ENCODE results near the gene PXMP2.

Gene PXMP2

DNA sequence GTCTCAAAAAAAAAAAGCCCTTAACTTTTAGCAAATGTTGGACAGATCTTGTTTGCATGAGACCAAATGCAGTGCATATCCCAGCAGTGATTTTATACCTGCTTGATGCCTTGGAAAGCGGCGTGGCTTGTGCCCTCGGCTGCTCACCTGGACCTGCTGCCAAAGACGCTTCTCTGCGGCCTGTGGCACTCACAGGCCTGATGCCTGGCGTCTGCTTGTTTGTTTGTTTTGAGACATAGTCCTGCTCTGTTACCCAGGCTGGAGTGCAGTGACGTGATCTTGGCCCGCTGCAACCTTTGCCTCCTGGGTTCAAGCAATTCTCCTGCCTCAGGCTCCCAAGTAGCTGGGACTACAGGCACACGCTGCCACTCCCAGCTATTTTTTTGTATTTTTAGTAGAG lies 28.5 kb downstream of the PXMP2 start:
- no peaks in the 10 kb centered on the region for H3K27me3 ChIP-seq (replicated peaks)
- no peak for DNase-seq
- in situ Hi-C loops (cut with HindIII; ENCODE audit: low pct_ligation_motif_present, low sequenced_read_pairs) = no loop called here
- TF ChIP-seq, protein P1, sequence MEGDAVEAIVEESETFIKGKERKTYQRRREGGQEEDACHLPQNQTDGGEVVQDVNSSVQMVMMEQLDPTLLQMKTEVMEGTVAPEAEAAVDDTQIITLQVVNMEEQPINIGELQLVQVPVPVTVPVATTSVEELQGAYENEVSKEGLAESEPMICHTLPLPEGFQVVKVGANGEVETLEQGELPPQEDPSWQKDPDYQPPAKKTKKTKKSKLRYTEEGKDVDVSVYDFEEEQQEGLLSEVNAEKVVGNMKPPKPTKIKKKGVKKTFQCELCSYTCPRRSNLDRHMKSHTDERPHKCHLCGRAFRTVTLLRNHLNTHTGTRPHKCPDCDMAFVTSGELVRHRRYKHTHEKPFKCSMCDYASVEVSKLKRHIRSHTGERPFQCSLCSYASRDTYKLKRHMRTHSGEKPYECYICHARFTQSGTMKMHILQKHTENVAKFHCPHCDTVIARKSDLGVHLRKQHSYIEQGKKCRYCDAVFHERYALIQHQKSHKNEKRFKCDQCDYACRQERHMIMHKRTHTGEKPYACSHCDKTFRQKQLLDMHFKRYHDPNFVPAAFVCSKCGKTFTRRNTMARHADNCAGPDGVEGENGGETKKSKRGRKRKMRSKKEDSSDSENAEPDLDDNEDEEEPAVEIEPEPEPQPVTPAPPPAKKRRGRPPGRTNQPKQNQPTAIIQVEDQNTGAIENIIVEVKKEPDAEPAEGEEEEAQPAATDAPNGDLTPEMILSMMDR (IDR thresholded peaks at IDR 0.05; ENCODE audit: low read depth, low read length, missing control alignments) = no peak
- peaks cover 33% of the 10 kb centered on the region for H3K36me3 ChIP-seq (replicated peaks)
- H3K27ac ChIP-seq = no peak overlapping the region
- no peak overlapping the region for H3K4me3 ChIP-seq (ENCODE audit: low read depth, low read length)

GRCh38 chr12:132716356-132716755 lies 29.0 kb downstream of the PXMP2 start:
- no peak overlapping the region for H3K4me3 ChIP-seq (ENCODE audit: low read depth, low read length)
- TF ChIP-seq, protein P1 (IDR thresholded peaks at IDR 0.05; ENCODE audit: low read depth, low read length, missing control alignments) = no peak
- H3K27me3 ChIP-seq (replicated peaks) = no peaks in the 10 kb centered on the region
- no peak overlapping the region for H3K27ac ChIP-seq
- in situ Hi-C loops (cut with HindIII; ENCODE audit: low pct_ligation_motif_present, low sequenced_read_pairs) = no loop called here
- no peak for DNase-seq
- H3K36me3 ChIP-seq (replicated peaks) = peaks cover 38% of the 10 kb centered on the region

DNA sequence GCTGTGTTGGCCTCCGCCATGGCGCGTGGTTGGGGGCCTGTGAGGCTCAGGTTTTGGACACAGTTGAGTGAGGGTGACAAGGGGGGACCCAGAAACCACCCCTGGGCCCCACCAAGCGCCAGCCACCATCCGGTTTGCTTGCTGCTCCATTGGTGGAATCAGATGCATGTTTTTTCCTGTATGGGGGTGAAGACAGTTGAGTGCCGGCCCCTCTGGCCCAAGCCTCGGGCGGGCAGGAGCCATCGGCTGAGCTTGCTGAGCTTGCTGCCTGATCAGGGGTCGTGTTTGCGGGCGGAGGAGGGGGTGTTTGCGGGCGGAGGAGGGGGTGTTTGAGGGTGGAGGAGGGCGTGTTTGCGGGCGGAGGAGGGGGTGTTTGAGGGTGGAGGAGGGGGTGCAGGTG lies 29.6 kb downstream of the PXMP2 start:
- no peaks in the 10 kb centered on the region for H3K27me3 ChIP-seq (replicated peaks)
- in situ Hi-C loops (cut with HindIII; ENCODE audit: low pct_ligation_motif_present, low sequenced_read_pairs) = no loop called here
- no peak overlapping the region for H3K27ac ChIP-seq
- TF ChIP-seq, protein P1 (IDR thresholded peaks at IDR 0.05; ENCODE audit: low read depth, low read length, missing control alignments) = no peak
- no peak overlapping the region for H3K4me3 ChIP-seq (ENCODE audit: low read depth, low read length)
- no peak for DNase-seq
- H3K36me3 ChIP-seq (replicated peaks) = peaks cover 40% of the 10 kb centered on the region

GRCh38 chr12:132717531-132718387 lies 30.4 kb downstream of the PXMP2 start:
- DNase-seq = no peak
- Histone ChIP-seq H3K27me3 (replicated peaks) (no peaks in the 10 kb centered on the region), H3K4me3 (ENCODE audit: low read depth, low read length) (no peak overlapping the region), H3K36me3 (replicated peaks) (peaks cover 46% of the 10 kb centered on the region), H3K27ac (no peak overlapping the region)
- TF ChIP-seq, protein P1 (IDR thresholded peaks at IDR 0.05; ENCODE audit: low read depth, low read length, missing control alignments) = no peak
- in situ Hi-C loops (cut with HindIII; ENCODE audit: low pct_ligation_motif_present, low sequenced_read_pairs) = no loop called here

DNA sequence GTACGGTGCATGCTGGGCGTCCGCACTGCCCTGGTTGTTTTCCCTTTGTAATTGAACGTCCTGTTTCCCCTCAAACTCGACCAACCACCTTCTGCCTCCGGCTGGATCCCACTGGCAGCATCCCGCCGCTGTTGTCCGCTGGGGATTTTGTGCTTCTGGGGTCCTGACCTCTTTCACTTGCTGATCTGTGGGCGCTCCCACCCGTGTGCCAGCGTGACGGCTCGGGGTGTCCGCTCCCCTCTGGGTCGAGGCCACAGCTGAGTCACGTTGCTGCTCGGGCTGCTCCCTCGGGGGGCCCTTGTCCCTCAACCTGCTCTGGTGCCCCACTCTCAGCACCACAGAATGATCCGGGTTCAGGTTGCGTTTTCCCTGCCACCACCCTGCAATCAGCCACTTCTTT lies 31.3 kb downstream of the PXMP2 start:
- TF ChIP-seq, protein P1 (IDR thresholded peaks at IDR 0.05; ENCODE audit: low read depth, low read length, missing control alignments) = no peak
- no peak overlapping the region for H3K27ac ChIP-seq
- in situ Hi-C loops (cut with HindIII; ENCODE audit: low pct_ligation_motif_present, low sequenced_read_pairs) = no loop called here
- DNase-seq = no peak
- H3K27me3 ChIP-seq (replicated peaks) = no peaks in the 10 kb centered on the region
- H3K4me3 ChIP-seq (ENCODE audit: low read depth, low read length) = no peak overlapping the region
- peaks cover 53% of the 10 kb centered on the region for H3K36me3 ChIP-seq (replicated peaks)
